Hepatocyte (in vitro differentiated cells): ENCODE measurements around the gene ATXN7L1.

Source experiments
- EZH2 ChIP-seq: fragments of 200-600 bp; sonication (generic); IDR thresholded peaks from 2 replicates; pipeline ENCODE4 v1.6.1; 2016; ENCODE audit warnings: antibody characterized with exemption, mild to moderate bottlenecking, borderline replicate concordance
- EZH2phosphoT487 ChIP-seq: fragments of 200-600 bp; sonication (generic); IDR thresholded peaks from one replicate; pipeline ENCODE4 v1.6.1; 2018; ENCODE audit warnings: antibody characterized with exemption, mild to moderate bottlenecking, low read depth, moderate library complexity; ENCODE audit not compliant: unreplicated experiment, severe bottlenecking
- TF ChIP-seq, protein P1 (sequence below): fragments of 200-600 bp; sonication (generic); IDR thresholded peaks from 2 replicates; pipeline ENCODE4 v1.5.1; 2016; ENCODE audit warnings: antibody characterized with exemption, mild to moderate bottlenecking; ENCODE audit not compliant: poor library complexity

- TF ChIP-seq, protein P1, sequence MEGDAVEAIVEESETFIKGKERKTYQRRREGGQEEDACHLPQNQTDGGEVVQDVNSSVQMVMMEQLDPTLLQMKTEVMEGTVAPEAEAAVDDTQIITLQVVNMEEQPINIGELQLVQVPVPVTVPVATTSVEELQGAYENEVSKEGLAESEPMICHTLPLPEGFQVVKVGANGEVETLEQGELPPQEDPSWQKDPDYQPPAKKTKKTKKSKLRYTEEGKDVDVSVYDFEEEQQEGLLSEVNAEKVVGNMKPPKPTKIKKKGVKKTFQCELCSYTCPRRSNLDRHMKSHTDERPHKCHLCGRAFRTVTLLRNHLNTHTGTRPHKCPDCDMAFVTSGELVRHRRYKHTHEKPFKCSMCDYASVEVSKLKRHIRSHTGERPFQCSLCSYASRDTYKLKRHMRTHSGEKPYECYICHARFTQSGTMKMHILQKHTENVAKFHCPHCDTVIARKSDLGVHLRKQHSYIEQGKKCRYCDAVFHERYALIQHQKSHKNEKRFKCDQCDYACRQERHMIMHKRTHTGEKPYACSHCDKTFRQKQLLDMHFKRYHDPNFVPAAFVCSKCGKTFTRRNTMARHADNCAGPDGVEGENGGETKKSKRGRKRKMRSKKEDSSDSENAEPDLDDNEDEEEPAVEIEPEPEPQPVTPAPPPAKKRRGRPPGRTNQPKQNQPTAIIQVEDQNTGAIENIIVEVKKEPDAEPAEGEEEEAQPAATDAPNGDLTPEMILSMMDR = no peak
- no peak for TF ChIP-seq EZH2
- TF ChIP-seq EZH2phosphoT487 = no peak
These were observed 222.2 kb downstream of the ATXN7L1 start for GRCh38 chr7:105654095-105654686.
